ENCODE results near the gene ASPG.

Gene ASPG

DNA sequence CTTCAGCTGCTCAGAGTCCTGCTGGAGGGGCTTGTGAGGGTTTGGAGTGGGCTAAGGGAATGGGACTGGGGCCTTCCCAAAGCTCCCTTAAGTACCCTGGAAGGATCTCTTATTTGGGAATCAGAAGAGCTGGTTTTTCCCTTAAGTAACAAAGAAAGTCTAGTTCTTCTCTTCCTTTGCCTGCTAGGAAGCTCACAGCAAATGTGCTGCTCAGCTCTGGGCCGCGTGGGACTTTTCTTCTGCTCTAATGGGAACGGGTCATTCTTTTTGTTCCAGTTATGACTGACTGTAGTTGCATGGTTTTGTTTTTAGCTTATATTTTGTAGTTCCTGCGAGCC is 58.9 kb downstream of the ASPG start:
- TF ChIP-seq SPI1 (IDR thresholded peaks at IDR 0.05; ENCODE audit: borderline replicate concordance, low read depth) (no peak), GABPA (IDR thresholded peaks at IDR 0.05; ENCODE audit: low read depth) (no peak), POLR2AphosphoS5 (IDR thresholded peaks at IDR 0.05; ENCODE audit: low read depth) (no peak)
- TF ChIP-seq, protein P1, sequence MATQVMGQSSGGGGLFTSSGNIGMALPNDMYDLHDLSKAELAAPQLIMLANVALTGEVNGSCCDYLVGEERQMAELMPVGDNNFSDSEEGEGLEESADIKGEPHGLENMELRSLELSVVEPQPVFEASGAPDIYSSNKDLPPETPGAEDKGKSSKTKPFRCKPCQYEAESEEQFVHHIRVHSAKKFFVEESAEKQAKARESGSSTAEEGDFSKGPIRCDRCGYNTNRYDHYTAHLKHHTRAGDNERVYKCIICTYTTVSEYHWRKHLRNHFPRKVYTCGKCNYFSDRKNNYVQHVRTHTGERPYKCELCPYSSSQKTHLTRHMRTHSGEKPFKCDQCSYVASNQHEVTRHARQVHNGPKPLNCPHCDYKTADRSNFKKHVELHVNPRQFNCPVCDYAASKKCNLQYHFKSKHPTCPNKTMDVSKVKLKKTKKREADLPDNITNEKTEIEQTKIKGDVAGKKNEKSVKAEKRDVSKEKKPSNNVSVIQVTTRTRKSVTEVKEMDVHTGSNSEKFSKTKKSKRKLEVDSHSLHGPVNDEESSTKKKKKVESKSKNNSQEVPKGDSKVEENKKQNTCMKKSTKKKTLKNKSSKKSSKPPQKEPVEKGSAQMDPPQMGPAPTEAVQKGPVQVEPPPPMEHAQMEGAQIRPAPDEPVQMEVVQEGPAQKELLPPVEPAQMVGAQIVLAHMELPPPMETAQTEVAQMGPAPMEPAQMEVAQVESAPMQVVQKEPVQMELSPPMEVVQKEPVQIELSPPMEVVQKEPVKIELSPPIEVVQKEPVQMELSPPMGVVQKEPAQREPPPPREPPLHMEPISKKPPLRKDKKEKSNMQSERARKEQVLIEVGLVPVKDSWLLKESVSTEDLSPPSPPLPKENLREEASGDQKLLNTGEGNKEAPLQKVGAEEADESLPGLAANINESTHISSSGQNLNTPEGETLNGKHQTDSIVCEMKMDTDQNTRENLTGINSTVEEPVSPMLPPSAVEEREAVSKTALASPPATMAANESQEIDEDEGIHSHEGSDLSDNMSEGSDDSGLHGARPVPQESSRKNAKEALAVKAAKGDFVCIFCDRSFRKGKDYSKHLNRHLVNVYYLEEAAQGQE (IDR thresholded peaks at IDR 0.05; ENCODE audit: insufficient replicate concordance, low read depth), result no peak
- TF ChIP-seq, protein P2, sequence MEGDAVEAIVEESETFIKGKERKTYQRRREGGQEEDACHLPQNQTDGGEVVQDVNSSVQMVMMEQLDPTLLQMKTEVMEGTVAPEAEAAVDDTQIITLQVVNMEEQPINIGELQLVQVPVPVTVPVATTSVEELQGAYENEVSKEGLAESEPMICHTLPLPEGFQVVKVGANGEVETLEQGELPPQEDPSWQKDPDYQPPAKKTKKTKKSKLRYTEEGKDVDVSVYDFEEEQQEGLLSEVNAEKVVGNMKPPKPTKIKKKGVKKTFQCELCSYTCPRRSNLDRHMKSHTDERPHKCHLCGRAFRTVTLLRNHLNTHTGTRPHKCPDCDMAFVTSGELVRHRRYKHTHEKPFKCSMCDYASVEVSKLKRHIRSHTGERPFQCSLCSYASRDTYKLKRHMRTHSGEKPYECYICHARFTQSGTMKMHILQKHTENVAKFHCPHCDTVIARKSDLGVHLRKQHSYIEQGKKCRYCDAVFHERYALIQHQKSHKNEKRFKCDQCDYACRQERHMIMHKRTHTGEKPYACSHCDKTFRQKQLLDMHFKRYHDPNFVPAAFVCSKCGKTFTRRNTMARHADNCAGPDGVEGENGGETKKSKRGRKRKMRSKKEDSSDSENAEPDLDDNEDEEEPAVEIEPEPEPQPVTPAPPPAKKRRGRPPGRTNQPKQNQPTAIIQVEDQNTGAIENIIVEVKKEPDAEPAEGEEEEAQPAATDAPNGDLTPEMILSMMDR (IDR thresholded peaks at IDR 0.05; ENCODE audit: insufficient read depth, low read length), result no peak
- no peak for DNase-seq (ENCODE audit: low read depth in 1 of 2, low spot score in 1 of 2)
- peaks cover 9% of the 10 kb centered on the region for H3K27me3 ChIP-seq (ENCODE audit: insufficient read depth, poor library complexity, severe bottlenecking)
- H3K27ac ChIP-seq (replicated peaks), result no peak overlapping the region
- H3K4me3 ChIP-seq (replicated peaks; ENCODE audit: insufficient read depth, low read length), result no peak overlapping the region

DNA sequence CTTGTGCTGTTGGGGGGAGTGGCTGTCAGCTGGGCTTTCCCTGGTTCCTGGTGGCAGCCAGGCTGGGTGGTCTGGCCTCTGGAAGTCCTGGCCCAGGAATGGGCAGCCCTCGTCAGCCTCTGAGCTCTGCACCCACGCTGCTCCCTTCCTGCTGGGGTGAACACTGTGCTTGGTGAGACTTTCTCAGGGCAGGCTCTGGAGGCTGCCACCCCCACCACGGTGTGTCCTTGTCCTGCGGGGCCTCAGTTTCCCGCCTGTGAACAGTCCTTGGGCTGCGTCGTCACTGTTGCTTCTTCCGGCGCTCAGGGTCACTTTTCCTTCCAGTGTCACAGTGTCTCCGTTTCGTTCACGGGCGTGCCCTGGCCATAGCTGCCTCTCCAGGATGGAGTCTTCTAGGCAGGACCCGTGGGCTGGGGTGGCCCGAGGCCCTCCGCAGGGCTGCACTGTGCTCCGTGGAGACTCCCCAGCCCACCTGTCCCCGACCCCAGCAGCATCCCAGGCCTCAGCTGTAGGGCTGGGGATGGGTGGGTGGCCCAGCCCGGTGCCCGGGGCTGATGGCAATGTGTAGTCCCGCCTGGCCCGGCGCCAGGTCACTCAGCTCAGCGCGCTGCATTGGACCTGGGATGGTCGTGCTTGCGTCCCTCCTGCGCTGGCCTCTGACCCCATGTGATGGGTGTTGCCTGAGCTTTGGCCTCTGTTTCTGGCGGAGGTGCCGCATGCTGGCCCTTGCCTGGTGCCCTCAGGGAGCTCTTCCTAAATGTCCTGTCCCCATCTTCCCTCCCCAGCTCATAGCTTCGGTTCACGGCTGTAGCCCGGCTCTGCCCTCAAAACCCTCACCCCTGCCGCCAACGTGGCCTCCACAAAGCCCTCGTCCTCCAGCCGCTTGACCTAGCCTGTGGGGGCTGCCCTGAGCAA is 59.7 kb downstream of the ASPG start:
- TF ChIP-seq GABPA (IDR thresholded peaks at IDR 0.05; ENCODE audit: low read depth) (no peak), POLR2AphosphoS5 (IDR thresholded peaks at IDR 0.05; ENCODE audit: low read depth) (no peak), SPI1 (IDR thresholded peaks at IDR 0.05; ENCODE audit: borderline replicate concordance, low read depth) (no peak)
- TF ChIP-seq, protein P1 (IDR thresholded peaks at IDR 0.05; ENCODE audit: insufficient replicate concordance, low read depth), result no peak
- TF ChIP-seq, protein P2 (IDR thresholded peaks at IDR 0.05; ENCODE audit: insufficient read depth, low read length), result no peak
- DNase-seq (ENCODE audit: low read depth in 1 of 2, low spot score in 1 of 2), result no peak
- no peak overlapping the region for H3K4me3 ChIP-seq (replicated peaks; ENCODE audit: insufficient read depth, low read length)
- no peak overlapping the region for H3K27ac ChIP-seq (replicated peaks)
- H3K27me3 ChIP-seq (ENCODE audit: insufficient read depth, poor library complexity, severe bottlenecking), result peaks cover 1% of the 10 kb centered on the region

DNA sequence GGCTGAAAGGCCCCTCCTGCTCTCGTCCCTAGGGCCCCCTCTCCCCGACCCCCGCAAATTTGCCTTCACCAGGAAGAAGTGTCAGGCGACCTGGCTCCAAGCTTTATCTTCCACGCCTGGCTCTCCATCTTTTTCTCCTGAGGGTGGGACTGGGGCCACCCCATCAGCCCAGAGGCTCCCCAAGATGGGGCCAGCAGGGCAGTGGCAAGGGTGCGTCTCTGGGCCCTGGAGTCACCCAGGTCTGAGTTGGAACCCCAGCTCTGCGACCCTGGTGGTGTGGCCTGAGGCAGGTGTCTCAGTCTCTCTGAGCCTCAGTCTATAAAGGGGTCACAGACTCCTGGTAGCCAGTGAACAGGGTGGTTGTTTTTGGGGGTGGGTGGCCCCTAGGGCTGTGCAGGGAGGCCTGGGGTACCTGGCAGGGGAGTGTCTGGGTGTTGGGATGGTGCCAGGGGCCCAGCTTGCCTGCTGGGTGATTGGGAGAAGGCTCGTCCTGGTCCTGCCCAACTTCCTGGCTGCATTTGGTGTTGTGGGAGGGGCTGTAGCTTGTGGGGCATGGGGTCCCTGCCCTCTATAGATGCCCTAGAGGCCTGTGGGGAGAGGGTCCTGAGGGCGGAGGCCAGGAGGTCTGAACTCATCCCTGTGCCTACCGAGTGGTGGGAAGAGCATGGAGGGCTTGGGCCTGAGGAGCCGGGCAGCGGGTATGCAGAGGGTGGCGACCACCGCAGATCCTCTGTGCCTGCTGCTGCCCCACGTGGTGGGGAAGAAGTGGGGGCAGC is 60.5 kb downstream of the ASPG start:
- TF ChIP-seq, protein P1 (IDR thresholded peaks at IDR 0.05; ENCODE audit: insufficient replicate concordance, low read depth), result no peak
- TF ChIP-seq SPI1 (IDR thresholded peaks at IDR 0.05; ENCODE audit: borderline replicate concordance, low read depth), result no peak
- TF ChIP-seq POLR2AphosphoS5 (IDR thresholded peaks at IDR 0.05; ENCODE audit: low read depth), result no peak
- TF ChIP-seq, protein P2 (IDR thresholded peaks at IDR 0.05; ENCODE audit: insufficient read depth, low read length), result no peak
- no peak for TF ChIP-seq GABPA (IDR thresholded peaks at IDR 0.05; ENCODE audit: low read depth)
- no peak overlapping the region for H3K27ac ChIP-seq (replicated peaks)
- H3K4me3 ChIP-seq (replicated peaks; ENCODE audit: insufficient read depth, low read length), result no peak overlapping the region
- no peaks in the 10 kb centered on the region for H3K27me3 ChIP-seq (ENCODE audit: insufficient read depth, poor library complexity, severe bottlenecking)
- DNase-seq (ENCODE audit: low read depth in 1 of 2, low spot score in 1 of 2), result no peak
